H1 (cell line): Measurements from ENCODE around the gene ABCA2. TPM values are rescaled to one million over a fixed set of nuclear protein-coding genes. Genes with fewer than 3 reads are reported as not detected.

Experiments
- CHD7 ChIP-seq: fragments of 300-600 bp; sonication (generic); IDR thresholded peaks from 2 replicates; pipeline ENCODE4 v1.7.1; 2012; ENCODE audit warnings: low read length, moderate library complexity, mild to moderate bottlenecking, inconsistent platforms; ENCODE audit not compliant: insufficient replicate concordance
- polyA plus RNA-seq, 7 experiments: library from polyadenylated mRNA; depleted of rRNA in 3 of 7; stranded (reverse) in 5 of 7; unstranded in 2 of 7; fragments of >200 nt in 5 of 7; fragments of 200-250 nt in 2 of 7; gene quantifications; 1 replicate in 5 of 7; 2 replicates in 1 of 7; 4 replicates in 1 of 7; pipeline versions ENCODE4 v1.2.1 to v1.2.3, GENCODE V29; 2011 to 2013; ENCODE audit warnings: missing spikeins in 2 of 7, mixed read lengths in 2 of 7
- total RNA-seq: library from RNA; stranded (reverse); fragmentation: NEBNext Ultra II Directional; extraction: Animal tissue kit (Norgen Biotek cat#: 25700); gene quantifications from 2 replicates; pipeline ENCODE4 v1.2.1, GENCODE V29; 2021

ABCA2 gene
- total and polyA plus RNA-seq, 2 of the 8 experiments (the other 6 are each of a cell fraction or from before 2014, with no cell fraction given): 12.5 to 14.3 TPM

- no peak for TF ChIP-seq CHD7
Measured at GRCh38 chr9:136972743-136973142, 55.3 kb downstream of the ABCA2 start (continued).
